Muscle of leg (tissue), 11 donors: Measurements from ENCODE around the gene APOBEC3H. TPM values are rescaled to one million over a fixed set of nuclear protein-coding genes. Genes with fewer than 3 reads are reported as not detected.

Experiments used
- DNase-seq: peaks from one replicate; pipeline ENCODE4 v3.0.0; 2013
- H3K27ac ChIP-seq: one replicate; pipeline ENCODE4 v1.5.1; 2013; ENCODE audit warnings: mild to moderate bottlenecking, low read length, control low read depth
- H3K27me3 ChIP-seq: one replicate; pipeline ENCODE4 v1.6.1; 2013; ENCODE audit warnings: low read length; ENCODE audit not compliant: control insufficient read depth, insufficient read depth
- H3K36me3 ChIP-seq: one replicate; pipeline ENCODE4 v1.6.1; 2013; ENCODE audit warnings: low read length; ENCODE audit not compliant: control insufficient read depth, insufficient read depth
- H3K4me1 ChIP-seq: one replicate; pipeline ENCODE4 v1.6.1; 2013; ENCODE audit warnings: low read length; ENCODE audit not compliant: control insufficient read depth, insufficient read depth
- H3K4me3 ChIP-seq: one replicate; pipeline ENCODE4 v1.5.1; 2013; ENCODE audit warnings: low read length, control low read depth
- H3K9me3 ChIP-seq: replicated peaks from 2 replicates; pipeline ENCODE4 v1.6.1; 2013; ENCODE audit warnings: low read depth, low read length; ENCODE audit not compliant: control insufficient read depth
- WGBS: methylation state at CpG from one replicate; pipeline ENCODE4 v1.1.5; 2013; ENCODE audit warnings: missing lambda C conversion rate; ENCODE audit not compliant: insufficient coverage; 5-methylcytosine and 5-hydroxymethylcytosine counted together
- polyA plus RNA-seq, 8 donors: library from polyadenylated mRNA; unstranded; fragments of 120-200 nt; gene quantifications; one replicate each; pipeline versions ENCODE4 v1.2.1 to v1.2.3, GENCODE V29; 2013; ENCODE audit warnings: inconsistent platforms in 1 of 8, low replicate concordance in 1 of 8; ENCODE audit not compliant: insufficient read length in 8 of 8, insufficient read depth in 1 of 8
- total RNA-seq: library from RNA; stranded (reverse); fragments of 120-200 nt; gene quantifications from one replicate; pipeline ENCODE4 v1.2.4, GENCODE V29; 2013

Gene APOBEC3H
- total and polyA plus RNA-seq, 9 donors: 0.16 TPM; not detected in 8

DNA sequence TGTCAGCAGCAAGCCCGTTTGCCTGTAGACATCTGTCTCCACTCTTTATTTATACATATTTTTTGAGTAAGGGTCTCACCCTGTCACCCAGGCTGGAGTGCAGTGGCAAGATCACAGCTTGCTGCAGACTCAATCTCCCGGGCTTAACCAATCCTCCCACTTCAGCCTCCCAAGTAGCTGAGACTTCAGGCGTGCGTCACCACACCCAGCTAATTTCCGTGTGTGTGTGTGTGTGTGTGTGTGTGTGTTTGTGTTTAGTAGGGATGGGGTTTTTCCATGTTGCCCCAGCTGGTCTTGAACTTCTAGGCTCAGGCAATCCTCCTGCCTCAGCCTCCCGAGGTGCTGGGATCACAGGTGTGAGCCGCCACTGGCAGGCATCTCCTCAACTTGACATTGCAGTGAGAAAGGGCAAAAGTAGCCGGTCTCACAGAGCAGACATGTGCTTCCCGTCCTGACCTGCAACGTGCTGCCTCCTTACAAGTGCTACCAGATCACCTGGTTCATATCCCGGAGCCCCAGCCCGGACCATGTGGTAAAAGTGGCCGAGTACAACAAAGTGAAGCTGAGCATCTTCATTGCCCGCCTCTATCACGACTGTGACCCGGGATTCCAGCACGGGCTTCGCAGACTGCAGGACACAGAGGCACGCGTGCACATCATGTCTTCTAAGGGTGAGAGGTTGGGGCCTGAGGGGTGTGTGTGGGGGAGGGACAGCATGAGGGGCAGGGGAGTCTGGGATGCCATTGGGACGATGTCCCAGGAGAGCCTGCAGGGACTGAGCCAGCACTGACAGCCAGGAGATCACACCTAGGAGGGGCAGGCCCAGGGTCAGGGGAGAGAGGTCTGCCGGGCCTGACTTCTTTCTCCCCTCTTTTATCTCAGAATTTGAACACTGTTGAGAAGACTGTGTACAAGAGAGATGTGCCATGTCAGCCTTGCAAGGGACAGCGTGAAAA, 5.6 kb upstream of the APOBEC3H start:
- H3K4me3 ChIP-seq: no peak overlapping the region
- H3K4me1 ChIP-seq: peaks cover 7% of the 10 kb centered on the region
- no peak overlapping the region for H3K27ac ChIP-seq
- peaks cover 9% of the 10 kb centered on the region for H3K27me3 ChIP-seq
- H3K9me3 ChIP-seq: no peaks in the 10 kb centered on the region
- 72% methylated on average over 16 of the region's 23 CpGs for WGBS
- DNase-seq: no peak
- no peaks in the 10 kb centered on the region for H3K36me3 ChIP-seq

DNA sequence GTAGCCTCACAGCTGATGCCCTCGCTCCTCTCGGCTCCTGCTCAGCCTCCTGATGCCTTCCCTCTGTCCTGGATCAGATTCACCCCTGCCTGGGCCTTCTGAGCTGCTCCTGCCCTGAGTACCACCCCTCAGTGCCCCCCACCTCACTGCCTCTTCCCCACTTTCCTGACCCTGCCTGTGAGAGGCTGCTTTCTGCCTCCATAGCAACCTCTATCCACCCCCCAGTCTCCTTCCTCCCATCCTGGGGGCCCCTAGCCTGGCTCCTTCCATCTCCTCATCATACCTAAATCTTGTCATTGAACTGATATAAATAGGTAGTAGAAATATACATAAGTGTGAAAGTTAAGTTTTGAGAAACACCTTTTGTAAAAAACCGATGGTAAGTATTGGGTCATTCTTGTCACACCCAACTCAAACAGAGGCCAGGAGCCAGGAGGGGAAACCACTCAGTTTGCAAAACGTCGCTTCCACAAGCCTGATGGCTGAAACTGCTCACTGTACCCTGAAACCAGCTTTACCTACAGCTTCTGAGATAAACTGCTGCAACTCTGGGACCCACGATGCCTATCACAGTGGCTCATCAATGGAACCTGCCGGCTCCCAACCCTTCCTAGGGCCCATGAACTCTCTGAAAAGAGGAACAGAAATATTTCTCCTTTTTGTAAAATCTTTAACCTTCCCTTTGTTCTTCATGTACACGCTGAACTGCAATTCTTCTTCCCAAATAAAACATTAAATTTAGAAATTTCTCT, 4.8 kb upstream of the APOBEC3H start:
- DNase-seq: no peak
- Histone ChIP-seq H3K27me3 (peaks cover 9% of the 10 kb centered on the region), H3K9me3 (no peaks in the 10 kb centered on the region), H3K36me3 (no peaks in the 10 kb centered on the region), H3K4me3 (no peak overlapping the region), H3K27ac (no peak overlapping the region), H3K4me1 (peaks cover 7% of the 10 kb centered on the region)
- 62% methylated on average over 6 of the region's 8 CpGs for WGBS

DNA sequence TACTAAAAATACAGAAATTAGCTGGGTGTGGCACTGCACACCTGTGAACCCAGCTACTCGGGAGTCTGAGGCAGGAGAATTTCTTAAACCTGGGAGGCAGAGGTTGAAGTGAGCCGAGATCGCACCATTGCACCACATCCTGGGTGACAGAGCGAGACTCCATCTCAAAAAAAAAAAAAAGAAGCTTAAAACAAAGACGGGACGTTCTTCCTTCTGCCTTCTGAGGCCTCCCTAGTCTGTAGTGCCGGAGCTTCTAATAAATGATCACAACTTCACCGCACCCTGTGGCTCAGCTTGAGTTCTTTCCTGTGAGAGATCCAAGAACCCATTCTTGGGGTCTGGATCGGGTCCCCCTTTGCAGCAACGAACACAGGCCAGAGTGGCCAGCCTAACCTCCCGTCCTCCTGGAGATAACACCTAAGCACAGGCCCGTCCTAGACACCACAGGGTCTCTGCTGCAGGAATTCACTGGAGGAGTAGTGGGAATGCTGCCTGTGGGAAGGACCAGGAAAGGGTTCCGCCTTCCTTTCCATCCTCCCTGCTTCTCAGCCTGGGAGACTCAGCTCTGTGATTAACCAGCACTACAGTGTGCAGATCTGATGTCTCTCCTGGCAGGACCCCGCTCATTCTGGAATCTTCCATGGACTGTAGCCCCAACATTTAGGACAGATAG, 2.2 kb upstream of the APOBEC3H start:
- Histone ChIP-seq H3K27me3 (peaks cover 6% of the 10 kb centered on the region), H3K4me3 (no peak overlapping the region), H3K4me1 (peaks cover 4% of the 10 kb centered on the region), H3K36me3 (no peaks in the 10 kb centered on the region), H3K27ac (no peak overlapping the region), H3K9me3 (no peaks in the 10 kb centered on the region)
- no peak for DNase-seq
- WGBS: 57% methylated on average over 5 of the region's 14 CpGs

DNA sequence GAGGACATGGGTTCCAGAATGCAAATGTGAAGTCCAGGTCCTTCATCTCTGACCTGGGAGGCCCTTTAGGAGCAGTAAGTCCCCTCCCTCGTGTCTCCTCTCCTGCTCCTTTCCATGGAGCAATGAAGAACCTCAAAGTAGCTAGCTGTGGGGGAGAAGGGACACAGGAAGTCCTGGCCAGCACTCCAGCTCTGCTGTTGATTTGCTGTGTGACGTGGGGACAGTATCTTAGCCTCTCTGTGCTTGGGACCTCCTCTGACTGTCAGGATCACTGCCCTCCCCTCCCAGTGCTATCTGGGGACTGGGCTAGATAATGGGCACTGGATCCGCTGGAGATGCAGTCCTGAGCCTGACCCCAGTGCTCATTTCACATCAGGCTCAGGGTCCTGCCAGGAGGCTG, 1.1 kb upstream of the APOBEC3H start:
- WGBS: 100% methylated on average over 2 of the region's 3 CpGs
- Histone ChIP-seq H3K4me3 (no peak overlapping the region), H3K36me3 (no peaks in the 10 kb centered on the region), H3K4me1 (peaks cover 4% of the 10 kb centered on the region), H3K27me3 (peaks cover 2% of the 10 kb centered on the region), H3K9me3 (no peaks in the 10 kb centered on the region), H3K27ac (no peak overlapping the region)
- DNase-seq: no peak

GRCh38 chr22:39098026-39098425, 982 bp downstream of the APOBEC3H start:
- no peak for DNase-seq
- no peak overlapping the region for H3K27ac ChIP-seq
- H3K9me3 ChIP-seq: no peaks in the 10 kb centered on the region
- H3K36me3 ChIP-seq: no peaks in the 10 kb centered on the region
- H3K27me3 ChIP-seq: peaks cover 2% of the 10 kb centered on the region
- no peak overlapping the region for H3K4me3 ChIP-seq
- 60% methylated on average over 3 of the region's 6 CpGs for WGBS
- peaks cover 4% of the 10 kb centered on the region for H3K4me1 ChIP-seq

DNA sequence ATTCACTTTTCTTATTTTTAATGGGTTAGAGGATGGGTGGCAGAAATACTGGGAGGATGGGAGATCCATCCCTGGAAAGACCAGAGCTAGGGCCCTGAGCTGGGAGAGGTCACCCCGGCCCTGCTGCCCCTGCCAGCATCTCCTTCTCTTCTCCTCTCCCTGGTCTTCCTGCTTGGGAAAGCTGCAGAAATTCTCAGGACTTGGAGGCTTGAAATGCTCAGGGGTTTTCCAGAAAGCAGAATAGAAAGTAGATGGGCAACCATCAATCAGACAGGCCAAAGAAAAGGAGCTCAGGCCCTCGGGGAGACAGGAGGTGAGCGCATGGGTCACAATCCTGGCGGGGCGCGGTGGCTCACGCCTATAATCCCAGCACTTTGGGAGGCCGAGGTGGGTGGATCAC, 1.5 kb downstream of the APOBEC3H start:
- Histone ChIP-seq H3K9me3 (no peaks in the 10 kb centered on the region), H3K4me1 (peaks cover 4% of the 10 kb centered on the region), H3K27me3 (peaks cover 2% of the 10 kb centered on the region), H3K36me3 (no peaks in the 10 kb centered on the region), H3K27ac (no peak overlapping the region), H3K4me3 (no peak overlapping the region)
- WGBS: 86% methylated on average over 6 of the region's 8 CpGs
- no peak for DNase-seq

DNA sequence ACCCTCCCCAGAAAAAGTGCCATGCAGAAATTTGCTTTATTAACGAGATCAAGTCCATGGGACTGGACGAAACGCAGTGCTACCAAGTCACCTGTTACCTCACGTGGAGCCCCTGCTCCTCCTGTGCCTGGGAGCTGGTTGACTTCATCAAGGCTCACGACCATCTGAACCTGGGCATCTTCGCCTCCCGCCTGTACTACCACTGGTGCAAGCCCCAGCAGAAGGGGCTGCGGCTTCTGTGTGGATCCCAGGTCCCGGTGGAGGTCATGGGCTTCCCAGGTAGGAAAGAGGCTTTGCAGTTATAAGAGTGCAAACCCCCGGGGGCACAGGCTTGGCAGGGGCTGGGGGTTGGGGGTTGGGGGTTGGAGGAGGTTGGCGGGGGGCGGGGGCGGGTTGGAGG, 4.2 kb downstream of the APOBEC3H start:
- DNase-seq: no peak
- no peaks in the 10 kb centered on the region for H3K9me3 ChIP-seq
- peaks cover 4% of the 10 kb centered on the region for H3K4me1 ChIP-seq
- peaks cover 2% of the 10 kb centered on the region for H3K27me3 ChIP-seq
- H3K4me3 ChIP-seq: no peak overlapping the region
- 73% methylated on average over 7 of the region's 13 CpGs for WGBS
- no peaks in the 10 kb centered on the region for H3K36me3 ChIP-seq
- H3K27ac ChIP-seq: no peak overlapping the region

DNA sequence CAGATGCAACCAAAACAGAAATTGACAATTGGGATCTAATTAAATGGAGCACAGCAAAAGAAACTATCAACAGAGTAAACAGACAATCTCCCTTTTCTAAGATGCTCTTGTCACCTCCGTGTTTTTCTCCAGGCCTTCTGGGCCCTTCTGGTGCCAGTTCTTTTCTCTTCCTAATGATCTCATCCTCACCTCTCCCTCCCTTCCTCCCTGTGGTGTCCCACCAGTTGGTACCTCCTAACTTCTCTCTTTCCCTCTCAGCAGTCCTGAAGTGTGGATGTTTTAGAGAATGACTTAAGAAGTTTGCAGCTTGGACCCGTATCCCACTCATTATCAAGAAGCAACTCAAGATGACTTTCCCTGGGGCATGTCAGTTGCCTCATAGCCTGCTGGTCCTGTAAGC, 6.4 kb downstream of the APOBEC3H start:
- Histone ChIP-seq H3K9me3 (no peaks in the 10 kb centered on the region), H3K4me1 (peaks cover 4% of the 10 kb centered on the region), H3K27me3 (peaks cover 2% of the 10 kb centered on the region), H3K36me3 (no peaks in the 10 kb centered on the region), H3K4me3 (no peak overlapping the region), H3K27ac (no peak overlapping the region)
- 40% methylated on average over 1 of the region's 2 CpGs for WGBS
- no peak for DNase-seq

DNA sequence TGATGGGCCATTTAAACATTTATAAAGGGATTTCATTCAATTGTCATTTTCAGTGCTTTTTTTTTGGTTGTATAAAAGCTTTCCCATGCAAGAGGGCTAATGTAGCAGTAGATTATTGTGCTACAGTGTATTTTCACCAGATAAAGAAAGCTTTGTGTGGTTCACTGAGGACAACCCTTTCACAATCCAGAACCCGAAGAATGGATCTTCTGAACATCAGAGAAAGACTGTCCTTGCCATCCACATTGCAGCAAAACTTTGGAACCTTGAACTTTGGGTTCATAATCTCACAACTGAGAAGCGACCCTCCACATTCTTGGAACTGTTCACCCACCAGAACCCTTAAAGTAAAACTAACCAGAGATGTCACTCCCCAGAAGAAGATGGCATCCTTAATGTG, 9.3 kb downstream of the APOBEC3H start:
- Histone ChIP-seq H3K4me1 (no peaks in the 10 kb centered on the region), H3K4me3 (no peak overlapping the region), H3K36me3 (no peaks in the 10 kb centered on the region), H3K27me3 (peaks cover 6% of the 10 kb centered on the region), H3K9me3 (no peaks in the 10 kb centered on the region), H3K27ac (no peak overlapping the region)
- 86% methylated on average over 1 of the region's 2 CpGs for WGBS
- DNase-seq: no peak

DNA sequence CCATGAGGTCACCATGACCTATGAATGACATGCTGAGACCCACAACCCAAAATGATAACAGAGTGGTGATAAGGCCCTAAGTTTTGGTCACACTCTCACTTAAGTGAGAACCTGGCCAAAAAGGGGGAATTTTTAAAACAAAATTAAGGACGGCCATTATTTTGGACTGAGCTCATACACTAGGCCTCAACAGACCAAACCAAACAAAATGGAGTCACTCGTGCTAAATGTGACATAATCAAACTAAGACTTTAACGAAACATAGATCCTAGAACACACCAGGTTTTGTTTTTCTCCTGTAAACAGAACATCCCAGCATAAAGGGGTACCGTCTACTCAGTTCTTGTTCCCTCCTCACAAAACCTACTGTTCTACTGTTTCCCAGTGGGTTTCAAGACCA, 11.4 kb downstream of the APOBEC3H start:
- Histone ChIP-seq H3K27ac (no peak overlapping the region), H3K9me3 (no peaks in the 10 kb centered on the region), H3K4me1 (no peaks in the 10 kb centered on the region), H3K36me3 (no peaks in the 10 kb centered on the region), H3K27me3 (peaks cover 8% of the 10 kb centered on the region), H3K4me3 (no peak overlapping the region)
- 97% methylated on average over 4 of the region's 4 CpGs for WGBS
- DNase-seq: no peak
